NCI-H526 (cell line): ENCODE measurements around the gene FLT3.
A peak's percentile ranks its signal among the peaks of the same experiment; 100 is the strongest.

ENCODE experiments used
- DNase-seq, 2 experiments: peaks; one replicate each; lab custom pipeline; 2025; lab: John Stamatoyannopoulos, UW

The FLT3 gene

GRCh38 chr13:28001837-28002473 is 98.4 kb downstream of the FLT3 start:
- peak in 1 of 2 experiments; percentile 17 for DNase-seq

- no peak for DNase-seq
These were observed 99.3 kb downstream of the FLT3 start for GRCh38 chr13:28001049-28001448.

GRCh38 chr13:28000567-28000966 is 99.8 kb downstream of the FLT3 start:
- DNase-seq, result peak; percentile 70 to 82

- DNase-seq, result peak; percentile 66 to 87
These were observed 102.4 kb downstream of the FLT3 start for GRCh38 chr13:27997904-27998522.

- DNase-seq, result peak in 1 of 2 experiments; percentile 18
These were observed 108.5 kb downstream of the FLT3 start for GRCh38 chr13:27991881-27992280.

- DNase-seq, result no peak
These were observed 111.9 kb downstream of the FLT3 start, which contains the start of gene URAD for GRCh38 chr13:27988520-27988919. Gene URAD (minus strand): TSS chr13:27988693. CDS start chr13:27988637, 56 bp downstream.

GRCh38 chr13:27985600-27985999 is 114.8 kb downstream of the FLT3 start:
- DNase-seq, result no peak

- no peak for DNase-seq
These were observed 118.0 kb downstream of the FLT3 start for GRCh38 chr13:27982361-27982760.

- DNase-seq, result no peak
These were observed 119.2 kb downstream of the FLT3 start for GRCh38 chr13:27981006-27981708.

GRCh38 chr13:27980280-27980998 is 119.9 kb downstream of the FLT3 start:
- DNase-seq, result no peak

GRCh38 chr13:27979765-27980279 is 120.6 kb downstream of the FLT3 start:
- DNase-seq, result no peak

- DNase-seq, result no peak
These were observed 121.3 kb downstream of the FLT3 start for GRCh38 chr13:27979001-27979643.

- DNase-seq, result no peak
These were observed 121.9 kb downstream of the FLT3 start for GRCh38 chr13:27978301-27978968.

- no peak for DNase-seq
These were observed 122.7 kb downstream of the FLT3 start for GRCh38 chr13:27977476-27978300.

- no peak for DNase-seq
These were observed 123.8 kb downstream of the FLT3 start for GRCh38 chr13:27976362-27977091.

- no peak for DNase-seq
These were observed 124.6 kb downstream of the FLT3 start for GRCh38 chr13:27975564-27976361.

- no peak for DNase-seq
These were observed 126.3 kb downstream of the FLT3 start for GRCh38 chr13:27973961-27974662.

GRCh38 chr13:27973291-27973690 is 127.1 kb downstream of the FLT3 start:
- no peak for DNase-seq
